Mesendoderm (in vitro differentiated cells): ENCODE results near the gene MYL12B.

Source experiments
- DNase-seq: peaks from one replicate; pipeline ENCODE4 v3.0.0; 2013
- H2AK5ac ChIP-seq: 2 replicates; pipeline ENCODE4 v1.6.1; 2013; ENCODE audit warnings: low read length, inconsistent platforms
- H2BK120ac ChIP-seq: 2 replicates; pipeline ENCODE4 v1.6.1; 2013; ENCODE audit warnings: low read depth, mild to moderate bottlenecking, low read length, moderate library complexity, mixed read lengths
- H2BK15ac ChIP-seq: replicated peaks from 2 replicates; pipeline ENCODE4 v1.6.1; 2013; ENCODE audit warnings: low read depth, mild to moderate bottlenecking, moderate library complexity
- H2BK5ac ChIP-seq: 2 replicates; pipeline ENCODE4 v1.6.1; 2013; ENCODE audit warnings: low read length, inconsistent platforms
- H3K18ac ChIP-seq: 2 replicates; pipeline ENCODE4 v1.6.1; 2013; ENCODE audit warnings: mild to moderate bottlenecking, low read length, mixed read lengths
- H3K23ac ChIP-seq: one replicate; pipeline ENCODE4 v1.6.1; 2013; ENCODE audit warnings: low read length
- H3K27ac ChIP-seq: 2 replicates; pipeline ENCODE4 v1.5.1; 2013; ENCODE audit warnings: low read depth, mild to moderate bottlenecking, inconsistent platforms, low read length, moderate library complexity
- H3K27me3 ChIP-seq: 2 replicates; pipeline ENCODE4 v1.6.1; 2013; ENCODE audit warnings: low read length, control low read depth, mild to moderate bottlenecking, inconsistent platforms; ENCODE audit not compliant: insufficient read depth, poor library complexity
- H3K36me3 ChIP-seq: 2 replicates; pipeline ENCODE4 v1.6.1; 2013; ENCODE audit warnings: low read length, inconsistent platforms; ENCODE audit not compliant: control insufficient read depth, insufficient read depth
- H3K4ac ChIP-seq: one replicate; pipeline ENCODE4 v1.6.1; 2013; ENCODE audit warnings: low read depth, mild to moderate bottlenecking, low read length, moderate library complexity
- H3K4me1 ChIP-seq: 2 replicates; pipeline ENCODE4 v1.6.1; 2013; ENCODE audit warnings: low read depth, low read length, inconsistent platforms; ENCODE audit not compliant: control insufficient read depth
- H3K4me2 ChIP-seq: 2 replicates; pipeline ENCODE4 v1.6.1; 2013; ENCODE audit warnings: low read length
- H3K4me3 ChIP-seq: 2 replicates; pipeline ENCODE4 v1.5.1; 2013; ENCODE audit warnings: mild to moderate bottlenecking, low read length
- H3K56ac ChIP-seq: one replicate; pipeline ENCODE4 v1.6.1; 2013; ENCODE audit warnings: low read length
- H3K79me1 ChIP-seq: 2 replicates; pipeline ENCODE4 v1.6.1; 2013; ENCODE audit warnings: low read length, inconsistent platforms
- H3K79me2 ChIP-seq: 2 replicates; pipeline ENCODE4 v1.6.1; 2013; ENCODE audit warnings: mild to moderate bottlenecking, low read length; ENCODE audit not compliant: control insufficient read depth, insufficient read depth
- H3K9ac ChIP-seq: 2 replicates; pipeline ENCODE4 v1.6.1; 2013; ENCODE audit warnings: low read length, inconsistent platforms
- H4K5ac ChIP-seq: one replicate; pipeline ENCODE4 v1.6.1; 2013; ENCODE audit warnings: low read length
- H4K8ac ChIP-seq: one replicate; pipeline ENCODE4 v1.6.1; 2013; ENCODE audit warnings: low read depth, mild to moderate bottlenecking, control low read depth, low read length, moderate library complexity
- WGBS: extraction: QIAGEN DNeasy Blood & Tissue Kit; methylation state at CpG from one replicate; pipeline ENCODE4 v1.1.7; 2013; ENCODE audit warnings: low lambda C conversion rate, missing lambda C conversion rate; ENCODE audit not compliant: insufficient coverage; ENCODE audit errors: extremely low coverage; 5-methylcytosine and 5-hydroxymethylcytosine counted together

MYL12B gene

DNA sequence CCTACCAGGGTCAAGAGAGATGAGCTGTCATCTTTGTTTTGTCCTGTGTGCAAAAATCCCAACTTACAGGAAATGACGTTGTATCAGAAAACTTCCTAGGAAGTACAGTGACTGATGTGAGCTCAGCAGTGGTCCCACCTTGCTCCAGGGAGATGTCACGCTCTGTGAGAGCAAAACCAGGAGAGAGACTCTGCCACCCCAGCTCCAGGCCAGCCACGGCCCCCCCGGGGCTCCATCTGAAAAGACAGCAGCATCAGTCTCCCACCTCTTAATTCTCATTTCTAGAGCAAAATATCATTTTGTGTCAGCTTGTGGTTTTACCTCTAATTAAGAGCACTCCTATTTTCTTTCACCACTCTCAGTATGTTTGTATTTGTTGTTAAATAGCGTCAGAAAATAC is 57.5 kb downstream of the MYL12B start:
- no peaks in the 10 kb centered on the region for H3K79me1 ChIP-seq
- no peak overlapping the region for H2AK5ac ChIP-seq
- no peak overlapping the region for H4K8ac ChIP-seq
- no peak overlapping the region for H3K18ac ChIP-seq
- H3K36me3 ChIP-seq, result no peaks in the 10 kb centered on the region
- no peaks in the 10 kb centered on the region for H3K79me2 ChIP-seq
- H3K4ac ChIP-seq, result no peak overlapping the region
- H3K27ac ChIP-seq, result no peak overlapping the region
- no peak overlapping the region for H2BK5ac ChIP-seq
- no peak overlapping the region for H3K4me3 ChIP-seq
- H3K56ac ChIP-seq, result no peak overlapping the region
- H4K5ac ChIP-seq, result no peak overlapping the region
- WGBS, result no CpG with 5 or more reads among the region's 5 CpGs
- H2BK15ac ChIP-seq, result no peak overlapping the region
- no peak overlapping the region for H3K9ac ChIP-seq
- no peak overlapping the region for H3K23ac ChIP-seq
- no peak overlapping the region for H3K4me2 ChIP-seq
- H2BK120ac ChIP-seq, result no peak overlapping the region
- no peak for DNase-seq
- no peaks in the 10 kb centered on the region for H3K27me3 ChIP-seq
- H3K4me1 ChIP-seq, result no peaks in the 10 kb centered on the region

DNA sequence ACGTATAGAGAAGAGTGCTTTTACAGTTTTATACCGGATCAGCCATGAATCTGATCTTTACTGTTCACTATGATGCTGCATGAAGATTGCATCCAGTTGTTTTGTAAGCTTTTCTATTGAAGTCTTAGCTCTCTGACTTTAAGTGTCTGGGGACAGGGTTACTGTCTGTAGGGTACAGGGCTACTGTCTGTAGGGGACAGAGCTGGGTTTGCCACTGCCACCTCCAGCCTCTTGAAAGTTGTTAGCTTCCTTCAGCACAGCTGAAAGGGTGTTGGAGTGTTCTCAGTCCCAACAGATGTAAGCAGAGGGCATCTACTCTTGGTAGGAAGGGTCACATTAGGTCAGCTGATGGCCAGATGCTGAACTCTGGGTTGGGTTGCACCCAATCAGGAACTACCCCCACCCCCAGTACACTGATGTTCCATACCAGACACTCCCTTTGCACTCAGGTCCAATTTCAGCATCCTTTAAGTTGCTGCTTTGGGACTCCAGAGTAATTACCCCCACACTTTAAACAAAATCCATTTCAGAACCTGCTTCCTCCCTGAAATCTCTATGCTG is 58.0 kb downstream of the MYL12B start:
- no peak overlapping the region for H3K4me2 ChIP-seq

DNA sequence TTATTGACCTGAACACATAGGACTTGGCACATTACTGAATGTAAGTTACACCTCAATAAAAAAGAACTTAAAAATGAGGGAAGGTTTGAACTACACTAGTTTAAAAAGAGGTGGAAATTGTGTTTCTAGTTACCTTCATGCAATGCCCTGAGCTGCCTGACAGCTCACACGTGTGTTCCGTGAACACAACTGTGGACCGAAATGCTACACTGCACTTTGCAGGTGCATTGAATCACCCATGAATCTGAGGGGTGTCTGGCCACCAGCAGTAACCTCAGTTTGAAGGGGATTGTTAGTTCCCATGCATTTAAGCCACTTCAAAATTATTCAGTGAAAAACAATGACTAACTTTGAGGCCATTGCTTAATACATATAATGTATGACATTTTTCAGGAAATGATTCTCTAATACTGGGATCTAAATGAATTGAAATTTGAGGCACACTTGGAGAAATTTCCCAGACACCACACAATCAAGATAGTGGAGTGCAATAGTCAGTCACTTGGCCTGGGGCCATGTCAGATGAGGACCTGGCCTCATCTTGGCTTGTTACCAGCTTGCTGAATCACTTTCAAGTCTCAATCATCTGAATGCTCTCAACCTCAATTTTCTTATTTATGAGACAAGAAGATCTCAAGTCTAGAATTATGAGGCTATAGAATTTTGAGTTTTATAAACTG is 59.3 kb downstream of the MYL12B start:
- no peak overlapping the region for H2BK15ac ChIP-seq
- H3K79me1 ChIP-seq, result no peaks in the 10 kb centered on the region
- no peak overlapping the region for H4K5ac ChIP-seq
- H2AK5ac ChIP-seq, result no peak overlapping the region
- H4K8ac ChIP-seq, result no peak overlapping the region
- no peaks in the 10 kb centered on the region for H3K36me3 ChIP-seq
- no peak overlapping the region for H3K27ac ChIP-seq
- H3K27me3 ChIP-seq, result no peaks in the 10 kb centered on the region
- H3K79me2 ChIP-seq, result no peaks in the 10 kb centered on the region
- H3K56ac ChIP-seq, result no peak overlapping the region
- no peak overlapping the region for H3K4me3 ChIP-seq
- H3K9ac ChIP-seq, result no peak overlapping the region
- no peak overlapping the region for H3K4ac ChIP-seq
- no CpG with 5 or more reads among the region's 3 CpGs for WGBS
- no peak overlapping the region for H3K4me2 ChIP-seq
- H3K4me1 ChIP-seq, result no peaks in the 10 kb centered on the region
- no peak for DNase-seq
- no peak overlapping the region for H3K18ac ChIP-seq
- no peak overlapping the region for H2BK5ac ChIP-seq
- H2BK120ac ChIP-seq, result no peak overlapping the region
- no peak overlapping the region for H3K23ac ChIP-seq

More for the DNA sequence above, 58.0 kb downstream of the MYL12B start:
- Histone ChIP-seq H2BK5ac (no peak overlapping the region), H3K23ac (no peak overlapping the region), H3K9ac (no peak overlapping the region), H3K79me1 (no peaks in the 10 kb centered on the region), H2BK120ac (no peak overlapping the region), H3K27ac (no peak overlapping the region), H3K4ac (no peak overlapping the region), H2BK15ac (no peak overlapping the region), H3K56ac (no peak overlapping the region), H3K18ac (no peak overlapping the region), H3K27me3 (no peaks in the 10 kb centered on the region), H4K5ac (no peak overlapping the region), H3K36me3 (no peaks in the 10 kb centered on the region), H3K4me1 (no peaks in the 10 kb centered on the region), H3K4me3 (no peak overlapping the region), H2AK5ac (no peak overlapping the region), H3K79me2 (no peaks in the 10 kb centered on the region), H4K8ac (no peak overlapping the region)
- no CpG with 5 or more reads among the region's 2 CpGs for WGBS
- no peak for DNase-seq

DNA sequence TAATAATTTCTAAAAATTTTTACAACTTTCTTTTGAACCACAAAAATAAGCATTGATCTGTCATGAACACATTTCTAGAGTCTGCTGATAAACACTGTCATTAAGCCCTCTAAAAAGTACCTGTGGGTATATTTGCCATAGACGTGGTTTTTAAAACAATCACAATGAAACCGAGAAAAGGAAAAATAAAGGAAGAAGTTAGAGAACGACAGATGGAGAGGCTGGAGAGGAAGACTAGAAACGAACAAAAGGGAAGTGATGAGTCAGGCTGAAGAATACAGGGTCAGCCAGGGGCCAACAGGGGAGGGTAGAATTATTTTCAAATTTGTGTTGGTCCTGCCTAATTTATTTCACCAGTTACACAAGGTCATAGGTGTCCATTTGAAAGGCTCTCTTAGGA is 62.0 kb downstream of the MYL12B start:
- Histone ChIP-seq H4K5ac (no peak overlapping the region), H2BK5ac (no peak overlapping the region), H3K27me3 (no peaks in the 10 kb centered on the region), H2BK15ac (no peak overlapping the region), H3K27ac (no peak overlapping the region), H3K79me1 (no peaks in the 10 kb centered on the region), H2BK120ac (peak overlapping the region; percentile 45), H3K23ac (no peak overlapping the region), H2AK5ac (no peak overlapping the region), H3K4ac (no peak overlapping the region), H3K4me3 (no peak overlapping the region), H3K18ac (no peak overlapping the region), H3K4me2 (no peak overlapping the region), H3K9ac (no peak overlapping the region), H3K4me1 (no peaks in the 10 kb centered on the region), H4K8ac (no peak overlapping the region), H3K79me2 (no peaks in the 10 kb centered on the region), H3K56ac (no peak overlapping the region), H3K36me3 (no peaks in the 10 kb centered on the region)
- WGBS, result no CpG with 5 or more reads among the region's 4 CpGs
- no peak for DNase-seq
